IMR-90 (cell line): ENCODE results near the gene CPA3.

Source experiments
- RAD21 ChIP-seq: IDR thresholded peaks from 2 replicates; pipeline ENCODE4 v1.6.1; 2012; ENCODE audit warnings: low read length, improper control_type of control experiment
- TF ChIP-seq, protein P1 (sequence below): conservative IDR thresholded peaks from 2 replicates; pipeline ENCODE4 v1.5.1; 2012; ENCODE audit warnings: mild to moderate bottlenecking, low read depth, low read length, improper control_type of control experiment

GRCh38 chr3:148937467-148938255 lies 72.6 kb downstream of the CPA3 start:
- no peak for TF ChIP-seq RAD21
- TF ChIP-seq, protein P1, sequence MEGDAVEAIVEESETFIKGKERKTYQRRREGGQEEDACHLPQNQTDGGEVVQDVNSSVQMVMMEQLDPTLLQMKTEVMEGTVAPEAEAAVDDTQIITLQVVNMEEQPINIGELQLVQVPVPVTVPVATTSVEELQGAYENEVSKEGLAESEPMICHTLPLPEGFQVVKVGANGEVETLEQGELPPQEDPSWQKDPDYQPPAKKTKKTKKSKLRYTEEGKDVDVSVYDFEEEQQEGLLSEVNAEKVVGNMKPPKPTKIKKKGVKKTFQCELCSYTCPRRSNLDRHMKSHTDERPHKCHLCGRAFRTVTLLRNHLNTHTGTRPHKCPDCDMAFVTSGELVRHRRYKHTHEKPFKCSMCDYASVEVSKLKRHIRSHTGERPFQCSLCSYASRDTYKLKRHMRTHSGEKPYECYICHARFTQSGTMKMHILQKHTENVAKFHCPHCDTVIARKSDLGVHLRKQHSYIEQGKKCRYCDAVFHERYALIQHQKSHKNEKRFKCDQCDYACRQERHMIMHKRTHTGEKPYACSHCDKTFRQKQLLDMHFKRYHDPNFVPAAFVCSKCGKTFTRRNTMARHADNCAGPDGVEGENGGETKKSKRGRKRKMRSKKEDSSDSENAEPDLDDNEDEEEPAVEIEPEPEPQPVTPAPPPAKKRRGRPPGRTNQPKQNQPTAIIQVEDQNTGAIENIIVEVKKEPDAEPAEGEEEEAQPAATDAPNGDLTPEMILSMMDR: no peak
